Ovary (tissue), 9 donors: ENCODE measurements around the gene RETREG3. TPM values are rescaled to one million over a fixed set of nuclear protein-coding genes. Genes with fewer than 3 reads are reported as not detected.
"Not testable (repeated sequence)": the region's sequence is repeated elsewhere in the genome, so short reads cannot be mapped to it uniquely, and the experiment has no call there.

ENCODE experiments used
- DNase-seq, 5 donors: peaks; one replicate each; pipeline ENCODE4 v3.0.0-alpha.2; 2019 to 2020
- H3K27ac ChIP-seq, 2 donors: fragments of 200-600 bp; one replicate each; pipeline versions ENCODE4 v1.5.1 to v1.8.0; 2019 to 2022
- H3K27me3 ChIP-seq: fragments of 200-600 bp; one replicate; pipeline ENCODE4 v1.8.0; 2022
- H3K36me3 ChIP-seq: fragments of 200-600 bp; sonication (generic); one replicate; pipeline ENCODE4 v1.5.1; 2019
- H3K4me1 ChIP-seq: one replicate; pipeline ENCODE4 v1.8.1; 2013; ENCODE audit warnings: mild to moderate bottlenecking, moderate library complexity; ENCODE audit not compliant: insufficient read depth
- H3K4me3 ChIP-seq: fragments of 200-600 bp; sonication (generic); one replicate; pipeline ENCODE4 v1.5.1; 2017
- H3K9me3 ChIP-seq, 2 donors: fragments of 200-600 bp in 1 of 2; sonication (generic) in 1 of 2; one replicate each; pipeline versions ENCODE4 v1.5.1 to v1.8.1; 2013 to 2019; ENCODE audit warnings: mild to moderate bottlenecking in 1 of 2, moderate library complexity in 1 of 2
- CTCF ChIP-seq, 3 donors: fragments of 450-650 bp in 2 of 3; fragments of 200-600 bp in 1 of 3; IDR thresholded peaks; one replicate each; pipeline versions ENCODE4 v1.5.1 to v1.8.0; 2016 to 2022; ENCODE audit warnings: antibody characterized with exemption in 3 of 3, mild to moderate bottlenecking in 1 of 3
- EP300 ChIP-seq: sonication (generic); formaldehyde crosslinking; IDR thresholded peaks from one replicate; pipeline ENCODE4 v1.6.1; 2017; ENCODE audit warnings: antibody characterized with exemption
- POLR2A ChIP-seq: fragments of 450-650 bp; IDR thresholded peaks from one replicate; pipeline ENCODE4 v1.6.1; 2017; ENCODE audit warnings: antibody characterized with exemption, mild to moderate bottlenecking, moderate library complexity
- WGBS, 3 donors: extraction: QIAGEN DNeasy Blood & Tissue Kit in 1 of 3; methylation state at CpG; one replicate each; pipeline versions ENCODE4 v1.1.5 to v1.1.7; 2013 to 2017; 5-methylcytosine and 5-hydroxymethylcytosine counted together
- intact Hi-C, 4 donors: fragments of 100-400 bp; cut with DNase I; formaldehyde crosslinking; loops; one replicate each; pipeline versions ENCODE4 v1.11.0 to v1.15.1; 2022 to 2023
- polyA plus RNA-seq, 2 donors: library from polyadenylated mRNA; stranded (reverse); fragments of 200-250 nt in 1 of 2; fragments of 350-450 nt in 1 of 2; fragmentation: Illumina TruSeq in 1 of 2; extraction: RNeasy Lipid Tissue Mini Kit (QIAGEN cat#74804) in 1 of 2; gene quantifications; one replicate each; pipeline ENCODE4 v1.2.3, GENCODE V29; 2013 to 2014
- total RNA-seq, 7 donors: library from RNA; depleted of rRNA in 2 of 7; stranded (reverse); fragments of >200 nt in 2 of 7; fragmentation: NEBNext Ultra II Directional in 3 of 7; extraction: Animal tissue kit (Norgen Biotek cat#: 25700) in 3 of 7; gene quantifications; one replicate each; pipeline versions ENCODE4 v1.1.0 to v1.2.4, GENCODE V29; 2016 to 2023
- donor health status: DM: no; HTN: no; CAD: no; lungs with moderate emphysema.
- donor health status: DM: no; HTN: no; CAD: no.
- donor health status: Bipolar disorder and iron deficiency.
- donor health status: DM: yes; HTN: yes; CAD: no.
- donor health status: DM: no; HTN: no; CAD: no.
- donor health status: DM: yes; HTN: yes; CAD: no.

RETREG3 gene
- total and polyA plus RNA-seq, 9 donors = 25.8 to 63.0 (median 46.4) TPM

- intact Hi-C loops = no loop called here
- WGBS, 3 donors = 78 to 89% (median 81%) methylated on average over 3 of the region's 3 CpGs
- Histone ChIP-seq H3K27me3 (no peaks in the 10 kb centered on the region), H3K27ac (no peak overlapping the region), H3K4me3 (no peak overlapping the region), H3K9me3 (no peaks in the 10 kb centered on the region), H3K4me1 (peaks cover 18% of the 10 kb centered on the region), H3K36me3 (no peaks in the 10 kb centered on the region)
- no peak for TF ChIP-seq POLR2A
- TF ChIP-seq EP300 = no peak
- TF ChIP-seq CTCF (IDR thresholded peaks at IDR 0.05) = no peak
- DNase-seq = no peak
These were observed 48.9 kb downstream of the RETREG3 start for GRCh38 chr17:42560246-42560645.

GRCh38 chr17:42559075-42559474, 50.1 kb downstream of the RETREG3 start:
- Histone ChIP-seq H3K9me3 (no peaks in the 10 kb centered on the region), H3K27me3 (no peaks in the 10 kb centered on the region), H3K4me3 (no peak overlapping the region), H3K4me1 (peaks cover 20% of the 10 kb centered on the region), H3K36me3 (no peaks in the 10 kb centered on the region), H3K27ac (no peak overlapping the region)
- intact Hi-C loops = no loop called here
- TF ChIP-seq CTCF (IDR thresholded peaks at IDR 0.05) (no peak), EP300 (no peak), POLR2A (no peak)
- DNase-seq = no peak
- 78 to 81% (median 79%) methylated on average over 6 of the region's 6 CpGs for WGBS, 3 donors

- H3K27ac ChIP-seq, DNase-seq, H3K36me3 ChIP-seq, H3K27me3 ChIP-seq, H3K9me3 ChIP-seq, intact Hi-C loops, H3K4me3 ChIP-seq: not testable (repeated sequence)
- WGBS, 3 donors = 44 to 67% (median 60%) methylated on average over 5 of the region's 5 CpGs
- peaks cover 14% of the 10 kb centered on the region for H3K4me1 ChIP-seq
These were observed 53.1 kb downstream of the RETREG3 start for GRCh38 chr17:42555961-42556617.

GRCh38 chr17:42555122-42555622, 54.0 kb downstream of the RETREG3 start:
- TF ChIP-seq EP300 (no peak), CTCF (IDR thresholded peaks at IDR 0.05) (no peak), POLR2A (no peak)
- no peaks in the 10 kb centered on the region for H3K36me3 ChIP-seq
- no peaks in the 10 kb centered on the region for H3K9me3 ChIP-seq
- no peak for DNase-seq
- peak overlapping the region; percentile 47 to 72 for H3K27ac ChIP-seq
- peak overlapping the region; percentile 83 for H3K4me3 ChIP-seq
- intact Hi-C loops = no loop called here
- 21 to 28% (median 25%) methylated on average over 4 of the region's 4 CpGs for WGBS, 3 donors
- peaks cover 14% of the 10 kb centered on the region for H3K4me1 ChIP-seq
- H3K27me3 ChIP-seq = no peaks in the 10 kb centered on the region
